Activated B cell treated with CpG ODN at 0.5 μM for 24 hours (primary cell): ENCODE measurements around the gene ASB13. TPM values are rescaled to one million over a fixed set of nuclear protein-coding genes. Genes with fewer than 3 reads are reported as not detected.
"Not testable (repeated sequence)": the region's sequence is repeated elsewhere in the genome, so short reads cannot be mapped to it uniquely, and the experiment has no call there.

Experiments used
- ATAC-seq: fragments of 200-7000 bp; cut with Tn5 transposase; one replicate; pipeline ENCODE4 v1.10.0; 2021; ENCODE audit warnings: low read depth, mild to moderate bottlenecking, moderate library complexity
- CTCF ChIA-PET: fragments of 350-600 bp; sonication (Branson Sonifier 250); formaldehyde crosslinking; loops from one replicate; lab custom pipeline; 2021; ENCODE audit warnings: antibody characterized with exemption; lab: Charles Lee
- POLR2A ChIA-PET: fragments of 350-600 bp; sonication (Branson Sonifier 250); formaldehyde crosslinking; loops from one replicate; lab custom pipeline; 2021; ENCODE audit warnings: antibody characterized with exemption; lab: Charles Lee
- DNase-seq: peaks from one replicate; pipeline ENCODE4 v3.0.0; 2022
- H3K27ac Mint-ChIP-seq: one replicate; pipeline ENCODE4 v1.8.0; 2020; ENCODE audit warnings: mixed read lengths
- H3K27me3 Mint-ChIP-seq: one replicate; pipeline ENCODE4 v1.8.0; 2021; ENCODE audit warnings: mixed read lengths
- H3K36me3 Mint-ChIP-seq: one replicate; pipeline ENCODE4 v1.8.0; 2021; ENCODE audit warnings: low read depth, mixed read lengths
- H3K4me1 Mint-ChIP-seq: one replicate; pipeline ENCODE4 v1.8.0; 2021; ENCODE audit warnings: mixed read lengths
- H3K4me3 Mint-ChIP-seq: one replicate; pipeline ENCODE4 v1.8.0; 2020; ENCODE audit warnings: mild to moderate bottlenecking, mixed read lengths
- H3K9me3 Mint-ChIP-seq: one replicate; pipeline ENCODE4 v1.8.0; 2020; ENCODE audit warnings: mixed read lengths
- CTCF ChIP-seq: fragments of 200-600 bp; IDR thresholded peaks from one replicate; pipeline ENCODE4 v1.8.0; 2022; ENCODE audit warnings: antibody characterized with exemption, mild to moderate bottlenecking
- intact Hi-C: fragments of 100-400 bp; cut with micrococcal nuclease; formaldehyde crosslinking; loops from one replicate; pipeline ENCODE4 v1.15.1; 2024
- total RNA-seq: library from RNA; stranded (reverse); gene quantifications from 2 replicates; pipeline ENCODE4 v1.2.3, GENCODE V29; 2022

ASB13 gene
- total RNA-seq, 1 donor from 2014 or later: 3.3 TPM

GRCh38 chr10:5596611-5597341 lies 69.6 kb downstream of the ASB13 start:
- POLR2A ChIA-PET: no interaction called here

GRCh38 chr10:5595994-5596471 lies 70.4 kb downstream of the ASB13 start:
- Mint-ChIP-seq H3K4me1 (peaks cover 14% of the 10 kb centered on the region), H3K27ac (no peak overlapping the region), H3K36me3 (no peaks in the 10 kb centered on the region), H3K9me3 (no peaks in the 10 kb centered on the region), H3K4me3 (no peak overlapping the region), H3K27me3 (peaks cover 15% of the 10 kb centered on the region)
- DNase-seq: no peak
- TF ChIP-seq CTCF: no peak
- POLR2A ChIA-PET: no interaction called here
- ATAC-seq: no peak
- intact Hi-C loops: no loop called here
- CTCF ChIA-PET: no interaction called here

More at GRCh38 chr10:5596611-5597341, 69.6 kb downstream of the ASB13 start:
- Mint-ChIP-seq H3K4me3 (no peak overlapping the region), H3K27ac (no peak overlapping the region), H3K27me3 (peaks cover 14% of the 10 kb centered on the region), H3K4me1 (peaks cover 14% of the 10 kb centered on the region), H3K9me3 (no peaks in the 10 kb centered on the region), H3K36me3 (no peaks in the 10 kb centered on the region)
- DNase-seq (no peak), ATAC-seq (no peak)
- CTCF ChIA-PET: no interaction called here
- no peak for TF ChIP-seq CTCF
- intact Hi-C loops: no loop called here

GRCh38 chr10:5595591-5595990 lies 70.8 kb downstream of the ASB13 start:
- no peak for TF ChIP-seq CTCF
- no peak overlapping the region for H3K27ac Mint-ChIP-seq
- peaks cover 17% of the 10 kb centered on the region for H3K27me3 Mint-ChIP-seq
- POLR2A ChIA-PET: no interaction called here
- H3K4me1 Mint-ChIP-seq: peaks cover 14% of the 10 kb centered on the region
- no peaks in the 10 kb centered on the region for H3K9me3 Mint-ChIP-seq
- no peak for DNase-seq
- CTCF ChIA-PET: no interaction called here
- ATAC-seq: no peak
- intact Hi-C loops: no loop called here
- no peak overlapping the region for H3K4me3 Mint-ChIP-seq
- H3K36me3 Mint-ChIP-seq: no peaks in the 10 kb centered on the region

GRCh38 chr10:5595095-5595494 lies 71.3 kb downstream of the ASB13 start:
- H3K36me3 Mint-ChIP-seq: no peaks in the 10 kb centered on the region
- H3K27ac Mint-ChIP-seq: no peak overlapping the region
- ATAC-seq (no peak), DNase-seq (no peak)
- H3K4me1 Mint-ChIP-seq: peaks cover 14% of the 10 kb centered on the region
- no peaks in the 10 kb centered on the region for H3K9me3 Mint-ChIP-seq
- peaks cover 17% of the 10 kb centered on the region for H3K27me3 Mint-ChIP-seq
- H3K4me3 Mint-ChIP-seq: no peak overlapping the region
- ChIA-PET CTCF (no interaction called here), POLR2A (no interaction called here)
- no peak for TF ChIP-seq CTCF
- intact Hi-C loops: no loop called here

- ChIA-PET POLR2A (interaction anchor here (0.6 kb wide), 1 partner anchor 15 kb away, joined by 3 read pairs; no protein-coding TSS in a partner anchor), CTCF (interaction anchor here (0.7 kb wide), 1 partner anchor 28 kb away, joined by 3 read pairs; no protein-coding TSS in a partner anchor)
- DNase-seq (no peak), ATAC-seq (no peak)
- TF ChIP-seq CTCF: no peak
- Mint-ChIP-seq H3K4me3 (no peak overlapping the region), H3K27me3 (peaks cover 23% of the 10 kb centered on the region), H3K4me1 (peaks cover 14% of the 10 kb centered on the region), H3K36me3 (no peaks in the 10 kb centered on the region), H3K9me3 (no peaks in the 10 kb centered on the region), H3K27ac (no peak overlapping the region)
- intact Hi-C loops: no loop called here
These were observed 71.9 kb downstream of the ASB13 start for GRCh38 chr10:5594271-5595049.

GRCh38 chr10:5593347-5593746 lies 73.0 kb downstream of the ASB13 start:
- intact Hi-C loops, ATAC-seq, DNase-seq, CTCF ChIA-PET, H3K9me3 Mint-ChIP-seq, H3K4me3 Mint-ChIP-seq, POLR2A ChIA-PET, H3K36me3 Mint-ChIP-seq, H3K27ac Mint-ChIP-seq: not testable (repeated sequence)
- Mint-ChIP-seq H3K27me3 (peaks cover 29% of the 10 kb centered on the region), H3K4me1 (peaks cover 14% of the 10 kb centered on the region)
